Stimulated activated CD4-positive, alpha-beta T cell treated with anti-CD3 and anti-CD28 coated beads, Interleukin-1b, Interleukin-23, amount 100 ng/mL, for 24 hours (primary cell): ENCODE measurements around the gene ITGB5.
"Not testable (repeated sequence)": the region's sequence is repeated elsewhere in the genome, so short reads cannot be mapped to it uniquely, and the experiment has no call there.

Experiments used
- DNase-seq, 4 experiments: peaks; one replicate each; pipeline ENCODE4 v3.0.0-alpha.2; 2020; ENCODE audit warnings: low read depth in 4 of 4, low spot score in 1 of 4

The ITGB5 gene

GRCh38 chr3:124837730-124838186 lies 49.4 kb downstream of the ITGB5 start:
- DNase-seq, result no peak

- DNase-seq, result no peak
Measured at GRCh38 chr3:124837065-124837464, 50.1 kb downstream of the ITGB5 start.

- no peak for DNase-seq
Measured at GRCh38 chr3:124836448-124836847, 50.7 kb downstream of the ITGB5 start.

- DNase-seq, result peak in 2 of 4 experiments; percentile 21 to 28
Measured at GRCh38 chr3:124834723-124835718, 52.1 kb downstream of the ITGB5 start.

GRCh38 chr3:124833710-124834332 lies 53.3 kb downstream of the ITGB5 start:
- DNase-seq, result no peak

- no peak for DNase-seq
Measured at GRCh38 chr3:124832782-124833709, 54.1 kb downstream of the ITGB5 start.

- DNase-seq, result no peak
Measured at GRCh38 chr3:124831628-124832199, 55.5 kb downstream of the ITGB5 start.

- DNase-seq, result no peak
Measured at GRCh38 chr3:124829819-124830554, 57.2 kb downstream of the ITGB5 start.

GRCh38 chr3:124829178-124829818 lies 57.9 kb downstream of the ITGB5 start:
- DNase-seq, result no peak

- DNase-seq, result not testable (repeated sequence)
Measured at GRCh38 chr3:124827476-124828206, 59.5 kb downstream of the ITGB5 start.

GRCh38 chr3:124826703-124827102 lies 60.5 kb downstream of the ITGB5 start:
- no peak for DNase-seq

GRCh38 chr3:124824286-124824915 lies 62.8 kb downstream of the ITGB5 start:
- DNase-seq, result no peak

GRCh38 chr3:124823648-124824047 lies 63.5 kb downstream of the ITGB5 start:
- DNase-seq, result no peak

- DNase-seq, result no peak
Measured at GRCh38 chr3:124823206-124823605, 64.0 kb downstream of the ITGB5 start.

GRCh38 chr3:124821356-124821755 lies 65.8 kb downstream of the ITGB5 start:
- DNase-seq, result no peak

GRCh38 chr3:124818398-124819091 lies 68.6 kb downstream of the ITGB5 start:
- no peak for DNase-seq

GRCh38 chr3:124817079-124817478 lies 70.1 kb downstream of the ITGB5 start:
- DNase-seq, result no peak

- no peak for DNase-seq
Measured at GRCh38 chr3:124816206-124816605, 71.0 kb downstream of the ITGB5 start.
